Tibial nerve (tissue), 4 donors: ENCODE results near the gene GSTA3. TPM values are rescaled to one million over a fixed set of nuclear protein-coding genes. Genes with fewer than 3 reads are reported as not detected.

ENCODE experiments used
- DNase-seq, 2 donors: peaks; one replicate each; pipeline ENCODE4 v3.0.0-alpha.2; 2019; ENCODE audit warnings: low spot score in 2 of 2
- H3K27ac ChIP-seq, 4 donors: fragments of 200-600 bp; sonication (generic) in 3 of 4; one replicate each; pipeline ENCODE4 v1.5.1; 2017 to 2019; ENCODE audit warnings: mild to moderate bottlenecking in 1 of 4
- H3K27me3 ChIP-seq, 2 donors: fragments of 200-600 bp; sonication (generic) in 1 of 2; one replicate each; pipeline versions ENCODE4 v1.5.1 to v1.6.0; 2017 to 2019
- H3K36me3 ChIP-seq, 3 donors: fragments of 200-600 bp; sonication (generic); one replicate each; pipeline ENCODE4 v1.5.1; 2018 to 2019
- H3K4me1 ChIP-seq, 4 donors: fragments of 200-600 bp; sonication (generic) in 3 of 4; one replicate each; pipeline ENCODE4 v1.5.1; 2017 to 2019
- H3K4me3 ChIP-seq, 4 donors: fragments of 200-600 bp; sonication (generic) in 3 of 4; one replicate each; pipeline ENCODE4 v1.5.1; 2017 to 2019; ENCODE audit warnings: mild to moderate bottlenecking in 1 of 4, moderate library complexity in 1 of 4
- H3K9me3 ChIP-seq, 4 donors: fragments of 200-600 bp; sonication (generic) in 3 of 4; one replicate each; pipeline ENCODE4 v1.5.1; 2017 to 2019
- EP300 ChIP-seq, 2 donors: sonication (generic); formaldehyde crosslinking; IDR thresholded peaks; one replicate each; pipeline ENCODE4 v1.6.1; 2017; ENCODE audit warnings: antibody characterized with exemption in 2 of 2, mild to moderate bottlenecking in 1 of 2
- POLR2A ChIP-seq, 2 donors: fragments of 450-650 bp; IDR thresholded peaks; one replicate each; pipeline ENCODE4 v1.6.1; 2017; ENCODE audit warnings: antibody characterized with exemption in 2 of 2, mild to moderate bottlenecking in 2 of 2, moderate library complexity in 2 of 2
- WGBS, 2 donors: methylation state at CpG; one replicate each; pipeline ENCODE4 v1.1.5; 2018; 5-methylcytosine and 5-hydroxymethylcytosine counted together
- total RNA-seq, 4 donors: library from RNA; depleted of rRNA; stranded (reverse); fragments of >200 nt; gene quantifications; one replicate each; pipeline ENCODE4 v1.1.0, GENCODE V29; 2016
- TF ChIP-seq, protein P1 (sequence below), 5 experiments: fragments of 200-600 bp in 3 of 5; fragments of 450-650 bp in 2 of 5; sonication (generic) in 3 of 5; IDR thresholded peaks; one replicate each; pipeline ENCODE4 v1.5.1; 2016 to 2019; ENCODE audit warnings: antibody characterized with exemption in 5 of 5, mild to moderate bottlenecking in 3 of 5, moderate library complexity in 2 of 5

Gene GSTA3
- total RNA-seq, 4 donors from 2014 or later, result not detected

DNA sequence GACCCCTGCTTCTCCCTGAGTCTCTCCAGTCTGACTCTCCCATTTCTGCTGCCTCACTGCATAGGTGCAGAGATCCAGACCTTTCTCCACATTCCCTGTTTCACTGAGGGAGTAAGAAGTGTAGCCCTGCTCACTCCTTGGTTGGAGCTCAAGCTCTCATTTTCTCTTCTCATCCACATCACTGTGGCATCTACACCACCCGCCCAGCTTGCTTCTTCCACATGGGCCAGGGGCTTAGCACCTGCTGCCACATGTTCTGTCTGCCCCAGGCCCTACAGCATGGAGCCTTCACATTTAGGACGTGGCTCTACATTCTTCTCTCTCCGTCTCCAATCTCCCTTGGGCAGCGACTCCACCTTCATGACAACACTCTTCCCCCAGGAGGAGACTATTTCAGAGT, 60.4 kb downstream of the GSTA3 start:
- no peaks in the 10 kb centered on the region for H3K36me3 ChIP-seq
- no peak for TF ChIP-seq EP300 (IDR thresholded peaks at IDR 0.05)
- TF ChIP-seq, protein P1, sequence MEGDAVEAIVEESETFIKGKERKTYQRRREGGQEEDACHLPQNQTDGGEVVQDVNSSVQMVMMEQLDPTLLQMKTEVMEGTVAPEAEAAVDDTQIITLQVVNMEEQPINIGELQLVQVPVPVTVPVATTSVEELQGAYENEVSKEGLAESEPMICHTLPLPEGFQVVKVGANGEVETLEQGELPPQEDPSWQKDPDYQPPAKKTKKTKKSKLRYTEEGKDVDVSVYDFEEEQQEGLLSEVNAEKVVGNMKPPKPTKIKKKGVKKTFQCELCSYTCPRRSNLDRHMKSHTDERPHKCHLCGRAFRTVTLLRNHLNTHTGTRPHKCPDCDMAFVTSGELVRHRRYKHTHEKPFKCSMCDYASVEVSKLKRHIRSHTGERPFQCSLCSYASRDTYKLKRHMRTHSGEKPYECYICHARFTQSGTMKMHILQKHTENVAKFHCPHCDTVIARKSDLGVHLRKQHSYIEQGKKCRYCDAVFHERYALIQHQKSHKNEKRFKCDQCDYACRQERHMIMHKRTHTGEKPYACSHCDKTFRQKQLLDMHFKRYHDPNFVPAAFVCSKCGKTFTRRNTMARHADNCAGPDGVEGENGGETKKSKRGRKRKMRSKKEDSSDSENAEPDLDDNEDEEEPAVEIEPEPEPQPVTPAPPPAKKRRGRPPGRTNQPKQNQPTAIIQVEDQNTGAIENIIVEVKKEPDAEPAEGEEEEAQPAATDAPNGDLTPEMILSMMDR (IDR thresholded peaks at IDR 0.05), result no peak
- no peak for TF ChIP-seq POLR2A (IDR thresholded peaks at IDR 0.05)
- no peaks in the 10 kb centered on the region for H3K9me3 ChIP-seq
- no peaks in the 10 kb centered on the region for H3K27me3 ChIP-seq
- no peak overlapping the region for H3K27ac ChIP-seq
- no peaks in the 10 kb centered on the region for H3K4me1 ChIP-seq
- no peak for DNase-seq
- WGBS, 2 donors, result 83 to 95% methylated on average over 4 of the region's 4 CpGs
- H3K4me3 ChIP-seq, result no peak overlapping the region

Other genes with a start within 250 kb of the GSTA3 start
- gene TMEM14A, start 238.6 kb downstream of the GSTA3 start, total RNA-seq, result 10 to 100 TPM; 14.4 to 39.6 (median 24.3) TPM
- not detected for gene GSTA2, start 146.2 kb downstream of the GSTA3 start, total RNA-seq
- gene GSTA1, start 105.9 kb downstream of the GSTA3 start, total RNA-seq, result not detected
- not detected for gene GSTA5, start 68.9 kb downstream of the GSTA3 start, total RNA-seq
- gene GSTA4, start 85.6 kb upstream of the GSTA3 start, total RNA-seq, result 10 to 100 TPM; 24.3 to 34.7 (median 29.1) TPM
- 10 to 100 TPM; 11.1 to 19.0 (median 16.4) TPM for gene CILK1, start 152.1 kb upstream of the GSTA3 start, total RNA-seq
- 10 to 100 TPM; 50.6 to 71.8 (median 66.7) TPM for gene FBXO9, start 155.7 kb upstream of the GSTA3 start, total RNA-seq
- under 1 TPM in 1 of 4 donors, not detected in 3; 0.30 TPM for gene GCM1, start 239.1 kb upstream of the GSTA3 start, total RNA-seq